ENCODE measurements around the gene PDGFA. TPM values are rescaled to one million over a fixed set of nuclear protein-coding genes. Genes with fewer than 3 reads are reported as not detected.

The PDGFA gene
- total RNA-seq, 2 experiments from 2014 or later, result not detected

GRCh38 chr7:452226-452751, 67.4 kb downstream of the PDGFA start:
- no peaks in the 10 kb centered on the region for H3K9me2 ChIP-seq (ENCODE audit: insufficient read depth, low read length)
- CTCF ChIA-PET (ENCODE audit: unreplicated experiment), result interaction anchor here (0.6 kb wide), 2 partner anchors 242 to 504 kb away, joined by 3 read pairs; no protein-coding TSS in a partner anchor
- no peaks in the 10 kb centered on the region for H4K20me1 ChIP-seq (ENCODE audit: insufficient read depth, low read length)
- H3K4me3 ChIP-seq (ENCODE audit: low read depth, low read length, poor library complexity, severe bottlenecking), result no peak overlapping the region
- BruUV-seq (replicated peaks), result no TSS peak
- TF ChIP-seq CTCF (conservative IDR thresholded peaks at IDR 0.05; ENCODE audit: low read length) (no peak), EZH2phosphoT487 (IDR thresholded peaks at IDR 0.05; ENCODE audit: borderline replicate concordance, low read depth, low read length) (no peak)
- H2AFZ ChIP-seq (ENCODE audit: low read length), result no peak overlapping the region
- H3K79me2 ChIP-seq (ENCODE audit: insufficient read depth, low read depth, low read length), result no peaks in the 10 kb centered on the region
- H3K9me3 ChIP-seq (ENCODE audit: low read length), result no peaks in the 10 kb centered on the region
- intact Hi-C loops (cut with micrococcal nuclease; ENCODE audit: unreplicated experiment), result no loop called here
- H3K36me3 ChIP-seq (ENCODE audit: insufficient read depth, low read length), result no peaks in the 10 kb centered on the region
- no peak overlapping the region for H3K27ac ChIP-seq (ENCODE audit: low read depth, low read length, poor library complexity, severe bottlenecking)
- POLR2A ChIA-PET, result no interaction called here
- no peaks in the 10 kb centered on the region for H3K4me1 ChIP-seq (ENCODE audit: insufficient read depth, low read length, poor library complexity, severe bottlenecking)
- no peak overlapping the region for H3K4me2 ChIP-seq (ENCODE audit: low read length)
- no peak for DNase-seq (ENCODE audit: low spot score)

DNA sequence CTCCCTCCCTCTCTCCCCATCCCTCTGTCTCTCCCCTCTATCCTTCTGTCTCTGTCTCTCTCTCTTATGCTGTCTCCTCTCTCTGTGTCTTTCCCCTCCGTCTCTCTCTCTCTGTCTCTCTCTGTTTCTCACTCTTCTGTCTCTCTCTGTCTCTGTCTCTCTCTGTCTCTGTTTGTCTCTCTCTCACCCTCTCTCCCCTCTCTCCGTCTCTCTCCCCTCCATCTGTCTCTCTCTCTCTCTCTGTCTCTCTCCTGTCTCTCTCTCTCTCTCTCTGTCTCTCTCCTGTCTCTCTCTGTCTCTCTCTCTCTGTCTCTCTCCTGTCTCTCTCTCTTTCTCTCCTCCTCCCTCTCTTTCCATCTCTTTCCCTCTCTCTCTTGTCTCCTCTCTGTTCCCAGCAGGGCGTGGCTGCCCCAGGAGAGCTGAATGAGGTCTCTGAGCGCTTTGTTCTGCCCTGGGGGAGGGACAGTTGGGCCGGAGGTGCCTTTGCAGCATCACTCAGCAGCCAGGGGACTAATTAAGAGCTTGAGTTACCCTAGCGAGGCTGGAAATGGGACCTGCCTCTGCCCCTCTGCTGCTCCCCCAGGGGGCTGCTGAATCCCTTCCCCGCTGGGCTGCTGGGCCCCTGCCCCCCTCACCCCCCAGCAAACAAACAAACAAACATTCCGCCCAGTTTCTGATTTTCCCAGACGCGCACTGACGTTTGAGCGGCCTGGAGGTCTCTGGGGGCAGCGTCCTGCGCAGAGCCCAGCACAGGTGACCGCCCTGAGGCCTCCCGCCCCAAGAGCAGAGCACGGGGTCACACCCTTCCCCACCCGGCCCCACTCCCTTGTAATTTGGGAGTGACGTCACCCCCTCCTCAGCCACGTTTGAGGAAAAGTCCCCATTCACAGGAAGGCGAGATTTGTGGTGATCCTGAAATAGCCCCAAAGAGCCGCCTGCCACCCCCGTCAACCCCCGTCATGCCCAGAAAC, 68.1 kb downstream of the PDGFA start:
- TF ChIP-seq CTCF (conservative IDR thresholded peaks at IDR 0.05; ENCODE audit: low read length) (no peak), EZH2phosphoT487 (IDR thresholded peaks at IDR 0.05; ENCODE audit: borderline replicate concordance, low read depth, low read length) (no peak)
- no peaks in the 10 kb centered on the region for H3K9me2 ChIP-seq (ENCODE audit: insufficient read depth, low read length)
- H2AFZ ChIP-seq (ENCODE audit: low read length), result no peak overlapping the region
- POLR2A ChIA-PET, result no interaction called here
- no peak overlapping the region for H3K4me3 ChIP-seq (ENCODE audit: low read depth, low read length, poor library complexity, severe bottlenecking)
- intact Hi-C loops (cut with micrococcal nuclease; ENCODE audit: unreplicated experiment), result no loop called here
- no peaks in the 10 kb centered on the region for H3K79me2 ChIP-seq (ENCODE audit: insufficient read depth, low read depth, low read length)
- no peaks in the 10 kb centered on the region for H3K9me3 ChIP-seq (ENCODE audit: low read length)
- CTCF ChIA-PET (ENCODE audit: unreplicated experiment), result interaction anchor here (0.6 kb wide), 1 partner anchor 505 kb away, joined by 3 read pairs; no protein-coding TSS in a partner anchor
- H3K4me1 ChIP-seq (ENCODE audit: insufficient read depth, low read length, poor library complexity, severe bottlenecking), result no peaks in the 10 kb centered on the region
- H3K27ac ChIP-seq (ENCODE audit: low read depth, low read length, poor library complexity, severe bottlenecking), result no peak overlapping the region
- no peaks in the 10 kb centered on the region for H4K20me1 ChIP-seq (ENCODE audit: insufficient read depth, low read length)
- H3K4me2 ChIP-seq (ENCODE audit: low read length), result no peak overlapping the region
- DNase-seq (ENCODE audit: low spot score), result no peak
- no TSS peak for BruUV-seq (replicated peaks)
- no peaks in the 10 kb centered on the region for H3K36me3 ChIP-seq (ENCODE audit: insufficient read depth, low read length)

DNA sequence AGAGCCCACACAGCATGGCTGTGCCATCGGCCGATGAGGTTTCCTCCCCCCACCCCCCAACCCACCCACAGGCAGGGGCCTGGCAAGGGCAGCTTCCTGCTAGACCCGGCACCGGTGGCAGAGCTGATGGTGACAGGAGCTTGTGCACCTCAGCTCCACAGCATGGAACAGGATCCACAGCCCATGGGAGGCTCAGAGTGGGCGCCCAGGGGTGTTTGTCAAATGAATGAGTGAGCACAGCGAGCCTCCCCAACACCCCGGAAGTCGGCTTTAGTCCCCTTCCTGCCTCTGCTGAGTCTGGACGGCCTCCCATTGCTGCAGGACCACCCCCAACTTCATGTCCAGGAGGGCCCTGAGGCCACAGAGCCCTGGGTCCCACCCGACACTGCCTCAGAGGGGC, 68.9 kb downstream of the PDGFA start:
- Histone ChIP-seq H3K4me1 (ENCODE audit: insufficient read depth, low read length, poor library complexity, severe bottlenecking) (no peaks in the 10 kb centered on the region), H3K9me2 (ENCODE audit: insufficient read depth, low read length) (no peaks in the 10 kb centered on the region), H3K4me2 (ENCODE audit: low read length) (no peak overlapping the region), H2AFZ (ENCODE audit: low read length) (no peak overlapping the region), H4K20me1 (ENCODE audit: insufficient read depth, low read length) (no peaks in the 10 kb centered on the region), H3K4me3 (ENCODE audit: low read depth, low read length, poor library complexity, severe bottlenecking) (no peak overlapping the region), H3K36me3 (ENCODE audit: insufficient read depth, low read length) (no peaks in the 10 kb centered on the region), H3K27ac (ENCODE audit: low read depth, low read length, poor library complexity, severe bottlenecking) (no peak overlapping the region), H3K9me3 (ENCODE audit: low read length) (no peaks in the 10 kb centered on the region), H3K79me2 (ENCODE audit: insufficient read depth, low read depth, low read length) (no peaks in the 10 kb centered on the region)
- POLR2A ChIA-PET, result no interaction called here
- no TSS peak for BruUV-seq (replicated peaks)
- CTCF ChIA-PET (ENCODE audit: unreplicated experiment), result no interaction called here
- intact Hi-C loops (cut with micrococcal nuclease; ENCODE audit: unreplicated experiment), result no loop called here
- no peak for DNase-seq (ENCODE audit: low spot score)
- no peak for TF ChIP-seq EZH2phosphoT487 (IDR thresholded peaks at IDR 0.05; ENCODE audit: borderline replicate concordance, low read depth, low read length)
- no peak for TF ChIP-seq CTCF (conservative IDR thresholded peaks at IDR 0.05; ENCODE audit: low read length)
